Fibroblast of skin of scalp (primary cell): Measurements from ENCODE around the gene THPO.
"Not testable (repeated sequence)": the region's sequence is repeated elsewhere in the genome, so short reads cannot be mapped to it uniquely, and the experiment has no call there.

Experiments
- DNase-seq: peaks from one replicate; pipeline ENCODE4 v3.0.0-alpha.2; 2013

The THPO gene

DNA sequence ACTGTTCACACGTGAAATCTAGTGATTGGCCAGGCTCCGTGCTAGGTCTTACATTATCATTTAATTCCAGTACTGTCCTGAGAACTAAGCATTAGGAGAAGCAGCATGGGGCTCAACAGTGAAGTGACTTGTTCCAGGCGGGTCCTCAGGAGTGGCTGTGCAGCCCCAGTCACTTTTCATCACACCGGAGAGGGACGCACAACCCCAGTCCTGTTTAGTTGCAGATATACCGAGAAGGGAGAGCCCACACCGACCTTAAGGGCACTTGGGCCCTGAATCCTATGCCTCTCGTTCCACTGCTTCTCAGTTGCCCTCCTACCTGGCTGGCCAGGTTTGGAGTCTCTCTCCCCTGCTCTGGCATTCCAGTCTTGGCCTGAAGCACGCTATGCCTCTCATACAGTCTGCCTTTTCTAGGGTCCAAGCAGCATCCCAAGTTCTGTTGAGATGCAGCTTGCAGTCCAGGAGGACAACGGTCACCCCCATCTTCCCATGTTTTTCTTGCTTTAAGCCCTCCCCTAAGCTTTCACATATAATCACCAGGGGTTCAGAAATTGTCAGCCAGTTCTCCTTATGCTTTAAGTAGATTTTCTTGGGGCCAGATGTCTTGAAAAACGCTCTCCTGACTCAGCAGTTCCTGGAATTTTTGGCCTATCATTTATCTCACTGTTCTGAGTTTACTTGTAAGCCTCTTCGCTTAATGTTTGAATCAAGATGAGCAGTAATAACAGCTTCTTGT lies 30.5 kb downstream of the THPO start:
- DNase-seq = no peak

DNA sequence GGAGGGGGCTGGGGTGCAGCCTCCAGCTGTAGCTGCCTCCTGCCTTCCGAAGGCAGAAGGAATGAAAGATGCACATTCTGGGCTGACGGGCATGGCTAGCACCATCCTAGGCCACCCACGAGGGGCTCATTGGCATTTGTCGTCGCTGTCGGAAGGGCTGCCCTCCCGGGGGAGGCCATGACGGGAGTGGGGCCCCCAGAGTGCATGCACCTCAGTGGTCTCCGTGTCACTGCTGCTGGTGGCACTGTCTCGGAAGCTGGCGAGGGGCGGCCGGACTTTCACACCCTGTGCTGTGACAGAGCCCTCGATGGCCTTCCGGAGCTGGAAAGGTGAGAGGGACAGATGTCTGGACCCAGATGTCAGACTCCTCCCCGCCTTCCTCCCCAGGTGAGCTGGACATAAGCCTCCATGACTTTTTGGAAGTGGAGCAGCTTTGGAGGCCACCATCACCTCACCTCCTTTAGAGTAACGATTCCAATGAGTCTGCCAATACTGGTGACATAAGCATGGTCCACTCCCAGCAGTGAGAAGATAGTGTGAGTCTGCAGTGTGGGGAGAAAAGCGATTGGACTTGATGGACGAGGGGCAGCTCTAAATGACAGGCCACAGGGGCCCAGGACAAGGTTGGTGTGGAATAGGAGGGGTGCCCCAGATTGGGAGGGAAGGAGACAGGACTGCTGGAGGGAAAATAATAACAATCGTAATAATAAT lies 31.4 kb downstream of the THPO start:
- DNase-seq = no peak

DNA sequence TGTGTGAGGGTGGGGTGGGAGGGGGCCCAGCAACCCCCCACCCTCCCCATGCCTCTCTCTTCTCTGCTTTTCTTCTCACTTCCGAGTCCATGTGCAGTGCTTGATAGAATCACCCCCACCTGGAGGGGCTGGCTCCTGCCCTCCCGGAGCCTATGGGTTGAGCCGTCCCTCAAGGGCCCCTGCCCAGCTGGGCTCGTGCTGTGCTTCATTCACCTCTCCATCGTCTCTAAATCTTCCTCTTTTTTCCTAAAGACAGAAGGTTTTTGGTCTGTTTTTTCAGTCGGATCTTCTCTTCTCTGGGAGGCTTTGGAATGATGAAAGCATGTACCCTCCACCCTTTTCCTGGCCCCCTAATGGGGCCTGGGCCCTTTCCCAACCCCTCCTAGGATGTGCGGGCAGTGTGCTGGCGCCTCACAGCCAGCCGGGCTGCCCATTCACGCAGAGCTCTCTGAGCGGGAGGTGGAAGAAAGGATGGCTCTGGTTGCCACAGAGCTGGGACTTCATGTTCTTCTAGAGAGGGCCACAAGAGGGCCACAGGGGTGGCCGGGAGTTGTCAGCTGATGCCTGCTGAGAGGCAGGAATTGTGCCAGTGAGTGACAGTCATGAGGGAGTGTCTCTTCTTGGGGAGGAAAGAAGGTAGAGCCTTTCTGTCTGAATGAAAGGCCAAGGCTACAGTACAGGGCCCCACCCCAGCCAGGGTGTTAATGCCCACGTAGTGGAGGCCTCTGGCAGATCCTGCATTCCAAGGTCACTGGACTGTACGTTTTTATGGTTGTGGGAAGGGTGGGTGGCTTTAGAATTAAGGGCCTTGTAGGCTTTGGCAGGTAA lies 32.5 kb downstream of the THPO start:
- peak; percentile 80 for DNase-seq

DNA sequence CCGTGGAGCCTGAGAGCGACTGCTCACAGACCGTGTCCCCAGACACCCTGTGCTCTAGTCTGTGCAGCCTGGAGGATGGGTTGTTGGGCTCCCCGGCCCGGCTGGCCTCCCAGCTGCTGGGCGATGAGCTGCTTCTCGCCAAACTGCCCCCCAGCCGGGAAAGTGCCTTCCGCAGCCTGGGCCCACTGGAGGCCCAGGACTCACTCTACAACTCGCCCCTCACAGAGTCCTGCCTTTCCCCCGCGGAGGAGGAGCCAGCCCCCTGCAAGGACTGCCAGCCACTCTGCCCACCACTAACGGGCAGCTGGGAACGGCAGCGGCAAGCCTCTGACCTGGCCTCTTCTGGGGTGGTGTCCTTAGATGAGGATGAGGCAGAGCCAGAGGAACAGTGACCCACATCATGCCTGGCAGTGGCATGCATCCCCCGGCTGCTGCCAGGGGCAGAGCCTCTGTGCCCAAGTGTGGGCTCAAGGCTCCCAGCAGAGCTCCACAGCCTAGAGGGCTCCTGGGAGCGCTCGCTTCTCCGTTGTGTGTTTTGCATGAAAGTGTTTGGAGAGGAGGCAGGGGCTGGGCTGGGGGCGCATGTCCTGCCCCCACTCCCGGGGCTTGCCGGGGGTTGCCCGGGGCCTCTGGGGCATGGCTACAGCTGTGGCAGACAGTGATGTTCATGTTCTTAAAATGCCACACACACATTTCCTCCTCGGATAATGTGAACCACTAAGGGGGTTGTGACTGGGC lies 33.3 kb downstream of the THPO start:
- no peak for DNase-seq

DNA sequence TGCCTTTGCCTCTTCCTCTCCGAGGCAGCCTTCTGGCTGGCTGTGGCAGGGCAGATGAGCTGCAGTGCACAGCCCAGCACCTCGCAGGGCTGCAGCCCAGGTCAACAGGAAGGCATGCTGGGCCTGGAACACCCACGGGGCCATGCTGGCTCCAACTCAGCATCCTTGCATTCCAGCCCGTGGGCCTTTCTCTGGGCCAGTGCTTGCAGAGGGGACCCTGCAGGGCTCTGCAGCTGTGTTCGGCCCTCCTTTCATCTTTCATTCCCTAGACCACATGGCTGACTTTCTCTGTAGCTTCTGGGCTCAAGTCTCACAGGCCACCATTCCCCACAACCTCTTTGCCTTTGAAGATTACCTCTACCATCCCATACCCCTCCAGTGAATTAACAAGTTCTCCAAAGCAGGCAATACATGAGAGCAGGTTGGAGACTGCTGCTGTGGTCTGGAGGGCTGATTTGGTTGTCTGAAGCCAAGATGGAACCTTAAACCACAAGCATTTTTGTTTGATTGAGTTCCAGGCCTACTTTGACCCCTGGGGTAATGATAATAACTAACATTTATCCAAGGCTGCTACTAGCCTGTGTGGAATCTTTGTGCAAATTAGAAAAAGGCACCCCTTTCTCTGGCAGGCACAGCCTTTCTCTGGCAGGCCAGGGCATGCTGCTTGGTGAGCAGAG lies 34.7 kb downstream of the THPO start:
- DNase-seq = peak; percentile 58

DNA sequence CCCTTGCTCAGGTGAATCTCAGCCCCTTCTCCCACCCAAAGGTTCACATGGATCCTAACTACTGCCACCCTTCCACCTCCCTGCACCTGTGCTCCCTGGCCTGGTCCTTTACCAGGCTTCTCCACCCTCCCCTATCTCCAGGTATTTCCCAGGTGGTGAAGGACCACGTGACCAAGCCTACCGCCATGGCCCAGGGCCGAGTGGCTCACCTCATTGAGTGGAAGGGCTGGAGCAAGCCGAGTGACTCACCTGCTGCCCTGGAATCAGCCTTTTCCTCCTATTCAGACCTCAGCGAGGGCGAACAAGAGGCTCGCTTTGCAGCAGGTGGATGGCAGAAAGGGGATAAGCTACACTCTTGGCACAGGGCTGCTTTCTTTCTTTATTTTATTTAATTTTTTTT lies 36.1 kb downstream of the THPO start:
- DNase-seq = no peak

DNA sequence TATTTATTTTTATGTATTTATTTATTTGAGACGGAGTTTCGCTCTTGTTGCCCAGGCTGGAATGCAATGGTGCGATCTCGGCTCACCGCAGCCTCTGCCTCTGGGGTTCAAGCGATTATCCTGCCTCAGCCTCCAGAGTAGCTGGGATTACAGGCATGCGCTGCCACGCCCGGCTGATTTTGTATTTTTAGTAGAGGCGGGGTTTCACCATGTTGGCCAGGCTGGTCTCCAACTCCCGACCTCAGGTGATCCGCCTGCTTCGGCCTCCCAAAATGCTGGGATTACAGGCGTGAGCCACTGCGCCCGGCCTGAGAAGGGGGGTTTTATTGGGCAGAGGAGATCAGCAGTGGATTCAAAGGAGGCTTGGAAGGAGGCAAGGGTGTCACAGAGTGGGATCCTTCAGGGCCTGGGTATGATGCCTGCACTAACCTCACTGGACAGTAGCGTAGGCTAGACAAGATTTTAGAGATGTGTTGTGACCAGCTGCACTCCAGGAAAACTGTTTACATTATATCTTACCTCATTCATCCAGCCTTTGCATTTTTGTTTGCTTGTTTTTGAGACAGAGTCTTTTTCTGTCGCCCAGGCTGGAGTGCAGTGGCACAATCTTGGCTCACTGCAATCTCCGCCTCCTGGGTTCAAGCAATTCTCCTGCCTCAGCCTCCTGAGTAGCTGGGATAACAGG lies 38.4 kb downstream of the THPO start:
- not testable (repeated sequence) for DNase-seq

DNA sequence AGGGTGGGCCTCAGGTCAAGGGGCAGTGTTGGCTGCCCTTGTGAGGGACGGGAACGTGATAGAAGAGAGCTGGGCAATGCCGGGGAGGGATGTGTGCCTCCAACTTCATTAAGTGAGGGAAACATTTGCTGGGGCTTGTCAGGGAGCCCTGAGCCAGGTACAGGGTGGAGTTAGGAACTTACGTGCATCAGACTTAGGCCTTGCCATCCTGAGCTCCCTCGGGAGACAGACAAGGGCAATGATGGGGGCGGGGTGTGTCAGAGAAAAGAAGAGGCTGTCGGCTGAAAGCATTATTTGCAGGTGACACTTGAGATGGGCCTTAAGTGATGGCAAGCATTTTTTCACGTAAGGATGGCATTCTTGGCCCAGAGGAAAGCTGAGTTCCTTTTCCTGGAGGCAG lies 39.0 kb downstream of the THPO start:
- DNase-seq = no peak

DNA sequence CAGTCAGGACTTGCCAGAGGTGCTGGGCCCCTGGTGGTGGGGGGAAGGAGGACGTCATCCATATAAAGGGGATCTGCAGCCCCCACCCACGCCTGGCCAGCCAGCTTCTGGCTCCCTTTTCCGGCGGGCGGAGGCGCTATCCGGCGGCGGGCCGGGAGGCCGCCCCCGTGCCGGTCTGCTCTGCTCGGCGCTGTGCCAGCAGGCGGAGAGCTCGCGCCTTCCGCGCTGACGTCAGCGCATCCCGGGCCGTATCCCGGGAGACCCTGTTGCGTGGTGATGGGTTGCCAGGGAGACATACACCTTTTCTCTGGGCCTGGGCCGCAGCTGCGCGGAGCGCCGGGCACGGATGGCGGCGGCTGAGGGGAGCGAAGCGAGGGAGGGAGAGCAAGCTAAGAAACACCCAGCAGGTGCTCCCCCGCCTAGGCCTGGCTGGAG lies 39.5 kb downstream of the THPO start:
- peak; percentile 61 for DNase-seq

DNA sequence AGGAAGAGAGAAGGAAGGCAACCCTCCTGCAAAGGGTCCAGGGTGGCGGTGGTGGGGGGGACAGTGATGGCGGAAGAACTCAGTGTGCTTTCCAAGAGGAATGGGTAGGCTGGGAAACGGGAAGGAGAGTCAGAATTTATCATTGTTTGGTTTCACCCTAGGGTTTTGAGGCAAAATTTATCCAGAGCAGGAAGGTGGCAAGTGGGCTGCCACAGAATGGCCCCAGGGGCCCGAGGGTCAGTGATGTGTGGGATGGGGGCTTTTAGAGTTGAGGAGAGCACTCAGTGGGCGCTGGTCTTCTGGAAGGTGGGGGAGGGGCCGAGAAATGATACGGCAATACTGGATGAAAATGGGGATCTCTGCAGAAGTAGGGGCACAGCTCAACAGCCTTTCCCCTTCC lies 40.0 kb downstream of the THPO start:
- DNase-seq = no peak

DNA sequence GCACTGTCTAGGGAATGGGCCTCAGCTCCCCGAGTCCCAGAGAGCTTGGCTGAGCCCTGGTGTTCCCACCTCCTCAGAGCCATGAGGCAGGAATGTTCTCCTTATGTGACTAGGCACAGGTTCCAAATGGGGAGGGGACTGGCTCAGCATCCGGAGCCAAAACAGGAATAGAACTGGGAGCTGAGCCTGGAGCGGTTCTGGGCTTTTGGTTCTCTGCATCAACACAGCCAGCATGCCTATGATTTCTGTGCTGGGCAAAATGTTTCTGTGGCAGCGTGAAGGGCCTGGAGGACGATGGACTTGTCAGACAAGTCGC lies 40.6 kb downstream of the THPO start, which contains the start of gene FAM131A:
Gene FAM131A, plus strand, starts transcription at position 202 of the 316 bp plus-strand sequence. Its CDS starts 31 bp downstream, at position 233.
- DNase-seq = peak; percentile 24

DNA sequence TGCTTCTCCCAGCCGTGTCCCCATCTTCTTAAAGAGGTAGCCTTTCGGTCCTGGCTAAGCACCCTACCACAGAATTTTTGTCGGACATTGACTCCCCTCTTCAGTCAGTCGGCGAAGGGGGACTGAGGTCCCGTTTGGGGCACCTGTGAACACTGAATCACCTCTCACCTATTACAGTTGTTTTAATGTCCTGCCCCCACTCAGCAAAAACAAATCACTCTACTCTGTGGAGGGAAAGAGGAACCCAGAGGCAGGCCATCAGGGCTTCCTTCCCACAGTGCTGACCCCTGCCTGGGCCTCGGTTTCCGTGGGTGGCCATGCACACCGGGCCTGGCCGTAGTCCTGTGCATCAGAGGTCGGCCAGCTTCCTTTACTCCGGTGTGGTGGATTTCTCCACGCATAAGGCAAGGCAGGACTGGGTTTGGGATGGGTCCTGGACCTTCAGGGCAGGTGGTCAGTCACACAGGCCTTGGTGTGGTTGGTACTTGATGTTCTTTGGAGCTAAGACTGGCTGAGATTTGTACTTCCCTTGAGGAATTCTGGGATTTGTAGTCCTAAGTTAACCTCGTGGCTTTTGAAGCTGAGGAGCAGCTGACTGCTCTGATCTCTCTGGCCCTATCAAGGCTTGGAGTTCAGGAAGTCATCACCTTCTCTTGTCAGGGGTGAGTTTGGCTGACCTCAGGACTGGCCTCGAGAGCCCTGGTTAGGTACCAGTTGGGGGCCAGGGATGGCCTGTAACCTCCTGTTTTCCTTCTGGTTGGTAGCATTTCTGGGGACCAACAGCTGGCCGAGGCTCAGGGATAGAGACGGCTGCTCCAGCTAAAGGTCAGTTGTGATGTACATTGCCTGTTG lies 41.2 kb downstream of the THPO start:
- peak; percentile 62 for DNase-seq

DNA sequence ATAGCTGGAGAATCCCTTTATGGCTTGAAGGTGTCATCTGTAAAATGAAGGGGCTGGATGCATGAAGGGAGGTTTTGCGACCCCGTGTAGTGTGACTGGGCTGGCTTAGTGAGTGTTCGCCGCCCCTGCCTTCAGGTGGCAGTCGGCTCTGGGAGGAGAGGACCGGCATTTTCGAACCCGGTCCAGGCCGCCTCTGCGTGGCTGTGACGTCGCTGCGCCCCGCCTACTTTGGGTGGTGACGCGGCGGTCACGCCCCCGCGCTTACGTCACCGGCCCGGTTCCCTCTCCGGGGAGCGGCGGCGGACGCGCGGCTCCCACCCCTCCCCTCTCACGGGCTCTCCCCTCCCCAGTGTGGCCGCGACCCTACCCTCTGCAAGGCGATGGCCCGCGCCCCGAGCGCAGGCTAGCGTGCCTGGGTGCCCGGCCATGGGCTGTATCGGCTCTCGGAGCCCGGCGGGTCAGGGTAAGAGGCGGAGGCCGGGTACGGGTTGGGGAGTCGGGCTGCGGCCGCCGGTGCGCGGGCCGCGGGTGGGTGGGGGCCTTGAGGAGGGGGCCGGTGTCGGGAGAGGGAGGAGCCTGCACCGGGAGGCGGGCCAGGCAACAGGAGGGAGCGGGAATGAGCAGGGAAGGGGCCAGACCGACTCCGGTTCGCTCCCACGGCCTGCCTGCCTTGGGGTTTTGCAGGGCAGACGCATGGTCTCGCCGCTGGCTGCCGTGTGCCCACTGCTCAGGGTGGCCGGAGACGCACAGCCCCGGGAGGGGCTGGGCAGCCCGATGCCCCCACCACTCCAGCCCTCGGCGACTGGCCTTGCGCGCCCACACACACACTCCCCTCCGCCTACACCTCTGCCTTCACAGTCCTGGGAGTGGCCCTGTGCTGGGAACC lies 42.1 kb downstream of the THPO start:
- peak; percentile 77 for DNase-seq

DNA sequence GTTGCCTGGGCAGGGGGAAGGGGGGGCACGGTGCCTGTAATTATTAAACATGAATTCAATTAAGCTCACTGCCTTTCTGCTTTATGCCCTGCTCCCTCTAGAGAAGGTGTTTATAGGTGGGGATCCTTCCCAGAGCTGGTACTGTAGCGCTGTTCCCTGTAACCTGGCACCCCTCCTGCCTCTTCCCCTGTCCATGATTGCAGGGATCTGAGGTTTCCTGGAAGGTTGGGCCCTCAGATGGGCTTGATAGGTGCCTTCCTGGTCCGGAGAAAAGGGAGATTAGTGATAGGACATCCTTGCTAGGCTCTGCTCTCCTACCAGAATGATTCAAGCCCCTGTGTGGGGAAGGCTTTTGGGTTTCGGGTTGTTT lies 42.7 kb downstream of the THPO start:
- DNase-seq = no peak

DNA sequence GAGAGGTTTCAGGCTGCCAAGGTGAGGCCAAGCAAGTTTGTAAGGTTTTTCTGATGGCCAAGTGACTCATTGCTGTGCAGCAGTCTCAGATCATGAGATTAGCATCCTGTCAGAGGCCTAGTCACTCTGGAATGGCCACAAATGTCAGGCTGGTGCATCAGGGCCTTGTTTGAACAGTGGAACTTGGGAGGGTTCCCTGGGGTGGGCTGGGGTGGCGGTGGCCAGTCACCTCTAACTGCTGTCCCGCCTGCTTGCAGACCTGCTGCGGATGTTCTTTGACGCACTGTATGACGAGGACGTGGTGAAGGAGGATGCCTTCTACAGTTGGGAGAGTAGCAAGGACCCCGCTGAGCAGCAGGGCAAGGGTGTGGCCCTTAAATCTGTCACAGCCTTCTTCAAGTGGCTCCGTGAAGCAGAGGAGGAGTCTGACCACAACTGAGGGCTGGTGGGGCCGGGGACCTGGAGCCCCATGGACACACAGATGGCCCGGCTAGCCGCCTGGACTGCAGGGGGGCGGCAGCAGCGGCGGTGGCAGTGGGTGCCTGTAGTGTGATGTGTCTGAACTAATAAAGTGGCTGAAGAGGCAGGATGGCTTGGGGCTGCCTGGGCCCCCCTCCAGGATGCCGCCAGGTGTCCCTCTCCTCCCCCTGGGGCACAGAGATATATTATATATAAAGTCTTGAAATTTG lies 43.4 kb downstream of the THPO start:
- DNase-seq = peak; percentile 35

DNA sequence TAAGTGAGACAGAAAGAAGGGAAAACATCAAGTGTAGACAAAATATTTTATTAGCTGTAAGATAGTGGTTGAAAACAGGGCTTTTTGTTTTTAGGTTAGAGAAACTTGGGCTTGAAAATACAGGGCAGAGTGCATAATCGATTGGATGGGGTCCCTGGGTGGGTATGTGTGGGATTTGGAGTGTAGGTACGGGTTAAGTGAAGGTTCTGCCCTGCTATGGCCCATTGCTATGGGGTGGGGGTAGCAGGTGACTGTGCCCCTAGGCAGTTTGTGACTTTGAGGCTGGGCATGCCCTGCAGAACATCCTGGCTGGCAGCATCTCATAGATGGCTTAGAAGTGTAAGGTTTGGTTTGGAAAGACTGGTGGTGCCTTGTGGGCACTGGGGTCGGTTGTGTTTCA lies 44.3 kb downstream of the THPO start:
- no peak for DNase-seq

DNA sequence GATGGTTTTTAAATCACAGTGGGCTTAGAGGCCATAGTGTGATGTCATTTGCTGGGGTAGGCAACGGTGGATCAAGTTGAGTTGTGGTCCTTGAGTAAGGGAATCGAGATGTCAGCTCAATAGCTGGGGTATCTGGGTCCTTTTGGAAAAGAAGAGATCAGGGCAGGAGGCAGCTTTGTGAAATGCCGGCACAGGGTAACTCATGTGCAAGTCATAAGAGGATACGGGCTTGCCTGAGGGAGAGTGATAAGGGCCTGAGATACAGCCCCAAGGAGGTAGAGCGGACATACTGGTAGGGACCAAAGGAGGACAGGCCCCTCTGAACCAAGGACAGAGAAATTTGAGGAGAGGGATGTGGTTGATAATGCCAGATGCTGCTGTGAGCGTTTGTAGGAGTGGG lies 44.8 kb downstream of the THPO start:
- DNase-seq = no peak

DNA sequence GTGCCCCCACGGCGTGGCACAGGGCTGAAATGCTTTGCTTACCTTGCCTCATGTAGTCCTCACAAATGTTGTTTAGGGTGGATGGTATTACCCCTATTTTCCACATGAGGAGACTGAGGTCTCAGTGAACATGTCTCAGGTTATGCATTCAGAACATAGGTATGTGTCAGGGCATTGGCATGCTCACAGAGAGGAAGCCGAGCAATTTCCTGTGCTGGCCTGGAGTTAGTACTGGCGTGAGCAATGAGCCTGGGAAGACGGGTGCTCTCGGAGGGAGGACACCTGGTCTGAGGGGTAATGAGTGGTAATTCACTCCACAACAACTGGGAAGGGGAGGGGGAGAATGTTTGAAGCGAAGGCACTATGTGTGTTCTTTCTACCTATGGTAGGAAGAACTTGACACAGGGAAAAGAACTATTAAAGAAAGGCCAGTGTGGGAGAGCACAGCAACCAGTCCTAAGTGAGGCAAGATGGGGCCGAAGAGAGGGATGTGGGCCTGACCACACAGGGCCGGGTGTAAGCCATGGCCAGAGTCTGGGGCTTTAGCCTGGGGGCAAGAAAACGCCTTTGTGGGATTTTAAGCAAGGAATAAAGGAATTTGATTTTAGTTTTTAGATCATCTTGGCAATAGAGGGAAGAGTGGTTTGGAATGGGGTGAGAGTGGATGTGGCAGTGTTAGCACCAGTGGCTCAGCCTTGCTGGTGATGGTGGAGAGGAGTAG lies 45.5 kb downstream of the THPO start:
- peak; percentile 69 for DNase-seq
